ENCODE measurements around the gene CEP85. TPM values are rescaled to one million over a fixed set of nuclear protein-coding genes. Genes with fewer than 3 reads are reported as not detected.

CEP85 gene
- total and polyA plus RNA-seq, 4 donors = 2.6 to 14.6 (median 5.3) TPM

DNA sequence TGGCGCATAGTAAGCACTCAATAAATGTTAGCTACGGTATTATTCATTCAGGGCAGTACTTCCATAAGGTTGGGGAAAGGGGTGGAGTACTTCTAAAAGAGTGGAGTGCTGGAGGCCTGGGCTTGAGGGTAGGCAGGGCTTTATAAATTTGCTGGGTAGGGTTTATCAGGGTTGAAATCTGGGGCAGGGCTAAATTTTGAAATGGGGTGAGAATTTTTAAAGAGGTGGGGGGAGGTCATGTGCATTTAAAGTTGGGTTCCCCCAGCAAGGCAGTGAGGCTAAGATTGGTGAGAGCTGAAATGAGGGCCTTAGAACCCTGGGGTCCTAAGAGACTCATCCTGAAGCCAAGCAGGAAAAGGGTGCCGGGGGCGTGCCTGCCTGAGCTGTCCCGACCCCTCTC, 33.6 kb upstream of the CEP85 start:
- H3K9me3 ChIP-seq (ENCODE audit: control insufficient read depth in 4 of 4, low read length in 3 of 4) = no peaks in the 10 kb centered on the region
- H3K4me3 ChIP-seq (ENCODE audit: low read depth in 1 of 3, low read length in 3 of 3) = no peak overlapping the region
- DNase-seq (ENCODE audit: low spot score) = no peak
- 91% methylated on average over 5 of the region's 5 CpGs for WGBS
- no peak overlapping the region for H3K27ac ChIP-seq (ENCODE audit: low read depth in 1 of 2, low read length in 2 of 2)
- H3K27me3 ChIP-seq (ENCODE audit: control insufficient read depth in 4 of 4, insufficient read depth in 4 of 4, low read length in 3 of 4) = no peaks in the 10 kb centered on the region
- TF ChIP-seq TAF1 (conservative IDR thresholded peaks at IDR 0.05) (no peak), SP1 (IDR thresholded peaks at IDR 0.05) (no peak), RXRA (IDR thresholded peaks at IDR 0.05) (no peak), GABPA (IDR thresholded peaks at IDR 0.05 in 1 of 2, conservative IDR thresholded peaks at IDR 0.05 in 1 of 2) (no peak), FOXA2 (IDR thresholded peaks at IDR 0.05) (no peak), HNF4A (conservative IDR thresholded peaks at IDR 0.05) (no peak), EGR1 (IDR thresholded peaks at IDR 0.05; ENCODE audit: low read depth in 2 of 2) (no peak), RAD21 (IDR thresholded peaks at IDR 0.05) (no peak), JUND (IDR thresholded peaks at IDR 0.05) (no peak)
- TF ChIP-seq, protein P1, sequence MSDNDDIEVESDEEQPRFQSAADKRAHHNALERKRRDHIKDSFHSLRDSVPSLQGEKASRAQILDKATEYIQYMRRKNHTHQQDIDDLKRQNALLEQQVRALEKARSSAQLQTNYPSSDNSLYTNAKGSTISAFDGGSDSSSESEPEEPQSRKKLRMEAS (IDR thresholded peaks at IDR 0.05) = no peak
- TF ChIP-seq, protein P2, sequence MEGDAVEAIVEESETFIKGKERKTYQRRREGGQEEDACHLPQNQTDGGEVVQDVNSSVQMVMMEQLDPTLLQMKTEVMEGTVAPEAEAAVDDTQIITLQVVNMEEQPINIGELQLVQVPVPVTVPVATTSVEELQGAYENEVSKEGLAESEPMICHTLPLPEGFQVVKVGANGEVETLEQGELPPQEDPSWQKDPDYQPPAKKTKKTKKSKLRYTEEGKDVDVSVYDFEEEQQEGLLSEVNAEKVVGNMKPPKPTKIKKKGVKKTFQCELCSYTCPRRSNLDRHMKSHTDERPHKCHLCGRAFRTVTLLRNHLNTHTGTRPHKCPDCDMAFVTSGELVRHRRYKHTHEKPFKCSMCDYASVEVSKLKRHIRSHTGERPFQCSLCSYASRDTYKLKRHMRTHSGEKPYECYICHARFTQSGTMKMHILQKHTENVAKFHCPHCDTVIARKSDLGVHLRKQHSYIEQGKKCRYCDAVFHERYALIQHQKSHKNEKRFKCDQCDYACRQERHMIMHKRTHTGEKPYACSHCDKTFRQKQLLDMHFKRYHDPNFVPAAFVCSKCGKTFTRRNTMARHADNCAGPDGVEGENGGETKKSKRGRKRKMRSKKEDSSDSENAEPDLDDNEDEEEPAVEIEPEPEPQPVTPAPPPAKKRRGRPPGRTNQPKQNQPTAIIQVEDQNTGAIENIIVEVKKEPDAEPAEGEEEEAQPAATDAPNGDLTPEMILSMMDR (IDR thresholded peaks at IDR 0.05; ENCODE audit: low read depth, low read length, missing input control) = no peak
- TF ChIP-seq, protein P3, sequence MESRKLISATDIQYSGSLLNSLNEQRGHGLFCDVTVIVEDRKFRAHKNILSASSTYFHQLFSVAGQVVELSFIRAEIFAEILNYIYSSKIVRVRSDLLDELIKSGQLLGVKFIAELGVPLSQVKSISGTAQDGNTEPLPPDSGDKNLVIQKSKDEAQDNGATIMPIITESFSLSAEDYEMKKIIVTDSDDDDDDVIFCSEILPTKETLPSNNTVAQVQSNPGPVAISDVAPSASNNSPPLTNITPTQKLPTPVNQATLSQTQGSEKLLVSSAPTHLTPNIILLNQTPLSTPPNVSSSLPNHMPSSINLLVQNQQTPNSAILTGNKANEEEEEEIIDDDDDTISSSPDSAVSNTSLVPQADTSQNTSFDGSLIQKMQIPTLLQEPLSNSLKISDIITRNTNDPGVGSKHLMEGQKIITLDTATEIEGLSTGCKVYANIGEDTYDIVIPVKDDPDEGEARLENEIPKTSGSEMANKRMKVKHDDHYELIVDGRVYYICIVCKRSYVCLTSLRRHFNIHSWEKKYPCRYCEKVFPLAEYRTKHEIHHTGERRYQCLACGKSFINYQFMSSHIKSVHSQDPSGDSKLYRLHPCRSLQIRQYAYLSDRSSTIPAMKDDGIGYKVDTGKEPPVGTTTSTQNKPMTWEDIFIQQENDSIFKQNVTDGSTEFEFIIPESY (IDR thresholded peaks at IDR 0.05) = no peak
- TF ChIP-seq, protein P4, sequence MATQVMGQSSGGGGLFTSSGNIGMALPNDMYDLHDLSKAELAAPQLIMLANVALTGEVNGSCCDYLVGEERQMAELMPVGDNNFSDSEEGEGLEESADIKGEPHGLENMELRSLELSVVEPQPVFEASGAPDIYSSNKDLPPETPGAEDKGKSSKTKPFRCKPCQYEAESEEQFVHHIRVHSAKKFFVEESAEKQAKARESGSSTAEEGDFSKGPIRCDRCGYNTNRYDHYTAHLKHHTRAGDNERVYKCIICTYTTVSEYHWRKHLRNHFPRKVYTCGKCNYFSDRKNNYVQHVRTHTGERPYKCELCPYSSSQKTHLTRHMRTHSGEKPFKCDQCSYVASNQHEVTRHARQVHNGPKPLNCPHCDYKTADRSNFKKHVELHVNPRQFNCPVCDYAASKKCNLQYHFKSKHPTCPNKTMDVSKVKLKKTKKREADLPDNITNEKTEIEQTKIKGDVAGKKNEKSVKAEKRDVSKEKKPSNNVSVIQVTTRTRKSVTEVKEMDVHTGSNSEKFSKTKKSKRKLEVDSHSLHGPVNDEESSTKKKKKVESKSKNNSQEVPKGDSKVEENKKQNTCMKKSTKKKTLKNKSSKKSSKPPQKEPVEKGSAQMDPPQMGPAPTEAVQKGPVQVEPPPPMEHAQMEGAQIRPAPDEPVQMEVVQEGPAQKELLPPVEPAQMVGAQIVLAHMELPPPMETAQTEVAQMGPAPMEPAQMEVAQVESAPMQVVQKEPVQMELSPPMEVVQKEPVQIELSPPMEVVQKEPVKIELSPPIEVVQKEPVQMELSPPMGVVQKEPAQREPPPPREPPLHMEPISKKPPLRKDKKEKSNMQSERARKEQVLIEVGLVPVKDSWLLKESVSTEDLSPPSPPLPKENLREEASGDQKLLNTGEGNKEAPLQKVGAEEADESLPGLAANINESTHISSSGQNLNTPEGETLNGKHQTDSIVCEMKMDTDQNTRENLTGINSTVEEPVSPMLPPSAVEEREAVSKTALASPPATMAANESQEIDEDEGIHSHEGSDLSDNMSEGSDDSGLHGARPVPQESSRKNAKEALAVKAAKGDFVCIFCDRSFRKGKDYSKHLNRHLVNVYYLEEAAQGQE (IDR thresholded peaks at IDR 0.05) = no peak
- TF ChIP-seq, protein P5, sequence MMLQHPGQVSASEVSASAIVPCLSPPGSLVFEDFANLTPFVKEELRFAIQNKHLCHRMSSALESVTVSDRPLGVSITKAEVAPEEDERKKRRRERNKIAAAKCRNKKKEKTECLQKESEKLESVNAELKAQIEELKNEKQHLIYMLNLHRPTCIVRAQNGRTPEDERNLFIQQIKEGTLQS (IDR thresholded peaks at IDR 0.05) = no peak
- H3K4me1 ChIP-seq (ENCODE audit: control insufficient read depth in 4 of 4, insufficient read depth in 4 of 4, low read length in 3 of 4) = no peaks in the 10 kb centered on the region
- no peaks in the 10 kb centered on the region for H3K36me3 ChIP-seq (ENCODE audit: control insufficient read depth in 4 of 4, insufficient read depth in 3 of 4, low read depth in 1 of 4, low read length in 3 of 4)
- no peak overlapping the region for H3K9ac ChIP-seq (ENCODE audit: low read depth in 1 of 2, low read length in 2 of 2)

DNA sequence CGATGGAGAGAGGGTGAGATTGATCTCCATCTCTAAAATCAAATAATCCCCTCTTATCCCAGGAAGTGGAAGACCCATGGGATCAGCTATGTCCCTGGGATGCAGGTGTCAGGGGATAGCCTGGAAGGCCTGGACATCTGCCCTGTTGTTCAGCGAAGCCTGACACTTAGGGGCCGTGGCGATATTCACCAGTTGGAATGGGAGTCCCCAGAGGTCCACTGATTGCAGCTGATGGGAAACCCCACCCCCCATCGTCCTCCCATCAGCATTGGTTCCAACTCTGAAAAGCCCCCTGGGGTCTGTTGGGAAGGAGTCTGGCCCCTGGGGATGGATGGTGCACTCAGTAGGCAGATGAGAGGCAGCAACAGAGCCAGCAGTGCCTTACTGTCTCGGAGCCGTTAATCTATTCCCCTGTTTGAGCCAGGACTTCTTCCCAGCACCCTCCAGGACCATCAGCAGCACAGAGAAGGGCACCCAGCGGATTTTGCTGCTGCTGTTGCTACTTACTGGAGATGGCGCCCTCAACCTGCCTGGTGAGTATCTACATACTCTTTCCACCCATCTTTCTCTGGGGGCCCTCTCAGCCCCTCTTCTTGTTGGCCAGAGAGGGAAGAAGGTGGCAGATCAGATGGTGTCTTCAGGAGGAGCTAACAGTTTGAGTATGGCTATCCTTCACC, 30.2 kb upstream of the CEP85 start:
- Histone ChIP-seq H3K9me3 (ENCODE audit: control insufficient read depth in 4 of 4, low read length in 3 of 4) (no peaks in the 10 kb centered on the region), H3K4me1 (ENCODE audit: control insufficient read depth in 4 of 4, insufficient read depth in 4 of 4, low read length in 3 of 4) (no peaks in the 10 kb centered on the region), H3K36me3 (ENCODE audit: control insufficient read depth in 4 of 4, insufficient read depth in 3 of 4, low read depth in 1 of 4, low read length in 3 of 4) (no peaks in the 10 kb centered on the region), H3K9ac (ENCODE audit: low read depth in 1 of 2, low read length in 2 of 2) (no peak overlapping the region), H3K27me3 (ENCODE audit: control insufficient read depth in 4 of 4, insufficient read depth in 4 of 4, low read length in 3 of 4) (no peaks in the 10 kb centered on the region), H3K27ac (ENCODE audit: low read depth in 1 of 2, low read length in 2 of 2) (no peak overlapping the region), H3K4me3 (ENCODE audit: low read depth in 1 of 3, low read length in 3 of 3) (no peak overlapping the region)
- no peak for DNase-seq (ENCODE audit: low spot score)
- TF ChIP-seq, protein P4 (IDR thresholded peaks at IDR 0.05) = no peak
- TF ChIP-seq YY1 (IDR thresholded peaks at IDR 0.05) = no peak
- TF ChIP-seq EGR1 (IDR thresholded peaks at IDR 0.05; ENCODE audit: low read depth in 2 of 2) = no peak
- TF ChIP-seq, protein P5 (IDR thresholded peaks at IDR 0.05) = no peak
- TF ChIP-seq, protein P1 (IDR thresholded peaks at IDR 0.05) = no peak
- no peak for TF ChIP-seq SP1 (IDR thresholded peaks at IDR 0.05)
- TF ChIP-seq HNF4G (IDR thresholded peaks at IDR 0.05) = no peak
- TF ChIP-seq TAF1 (conservative IDR thresholded peaks at IDR 0.05) = no peak
- no peak for TF ChIP-seq FOXA1 (IDR thresholded peaks at IDR 0.05)
- no peak for TF ChIP-seq FOXA2 (IDR thresholded peaks at IDR 0.05)
- WGBS = 71% methylated on average over 9 of the region's 9 CpGs
